ENCODE results near the gene SAFB. TPM values are rescaled to one million over a fixed set of nuclear protein-coding genes. Genes with fewer than 3 reads are reported as not detected.

The SAFB gene
- total RNA-seq, 4 donors from 2014 or later = 90.5 to 368 (median 185) TPM

DNA sequence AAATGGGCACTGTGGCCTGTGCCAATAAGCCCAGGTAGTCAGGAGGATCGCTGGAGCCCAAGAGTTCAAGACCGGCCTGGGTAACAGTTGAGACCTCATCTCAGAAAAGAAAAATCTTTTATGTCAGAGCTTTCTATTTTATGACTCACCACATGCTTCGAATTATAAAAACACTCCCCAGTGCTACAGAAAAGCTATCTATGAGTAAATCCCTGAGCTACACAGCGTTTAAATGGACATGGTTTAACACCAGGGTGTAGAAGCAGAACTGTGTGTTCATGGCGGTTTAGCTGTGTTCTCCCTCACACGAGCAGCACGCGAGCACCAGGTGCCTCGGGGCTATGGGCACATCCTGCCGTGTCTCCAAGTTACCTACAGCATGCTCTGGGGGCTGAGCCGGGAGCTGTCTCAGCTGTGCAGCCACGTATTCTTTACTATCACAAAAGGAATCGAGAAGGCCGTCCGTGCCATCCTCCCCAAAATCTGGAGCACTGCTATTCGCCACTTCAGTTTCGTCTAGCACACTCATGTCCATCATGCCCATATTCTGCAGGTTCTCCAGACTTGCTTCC is 7.0 kb upstream of the SAFB start:
- H3K4me3 ChIP-seq = no peak overlapping the region
- intact Hi-C loops (cut with DNase I; ENCODE audit: low total_unique reads) (no loop called here), in situ Hi-C loops (cut with MboI; ENCODE audit: low pct_ligation_motif_present in 1 of 4, low pct_unique_long_range_greater_than_20kb in 1 of 4, low sequenced_read_pairs in 3 of 4) (no loop called here)
- TF ChIP-seq POLR2AphosphoS5 (IDR thresholded peaks at IDR 0.05) = no peak
- TF ChIP-seq, protein P1, sequence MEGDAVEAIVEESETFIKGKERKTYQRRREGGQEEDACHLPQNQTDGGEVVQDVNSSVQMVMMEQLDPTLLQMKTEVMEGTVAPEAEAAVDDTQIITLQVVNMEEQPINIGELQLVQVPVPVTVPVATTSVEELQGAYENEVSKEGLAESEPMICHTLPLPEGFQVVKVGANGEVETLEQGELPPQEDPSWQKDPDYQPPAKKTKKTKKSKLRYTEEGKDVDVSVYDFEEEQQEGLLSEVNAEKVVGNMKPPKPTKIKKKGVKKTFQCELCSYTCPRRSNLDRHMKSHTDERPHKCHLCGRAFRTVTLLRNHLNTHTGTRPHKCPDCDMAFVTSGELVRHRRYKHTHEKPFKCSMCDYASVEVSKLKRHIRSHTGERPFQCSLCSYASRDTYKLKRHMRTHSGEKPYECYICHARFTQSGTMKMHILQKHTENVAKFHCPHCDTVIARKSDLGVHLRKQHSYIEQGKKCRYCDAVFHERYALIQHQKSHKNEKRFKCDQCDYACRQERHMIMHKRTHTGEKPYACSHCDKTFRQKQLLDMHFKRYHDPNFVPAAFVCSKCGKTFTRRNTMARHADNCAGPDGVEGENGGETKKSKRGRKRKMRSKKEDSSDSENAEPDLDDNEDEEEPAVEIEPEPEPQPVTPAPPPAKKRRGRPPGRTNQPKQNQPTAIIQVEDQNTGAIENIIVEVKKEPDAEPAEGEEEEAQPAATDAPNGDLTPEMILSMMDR (IDR thresholded peaks at IDR 0.05) = no peak
- TF ChIP-seq POLR2A (IDR thresholded peaks at IDR 0.05) = no peak
- TF ChIP-seq EP300 (IDR thresholded peaks at IDR 0.05; ENCODE audit: low read depth) = no peak
- H3K36me3 ChIP-seq = peaks cover 0 to 55% (median 25%) of the 10 kb centered on the region in 4 donors
- no peak for DNase-seq
- 93 to 95% methylated on average over 3 to 17 of the region's 17 CpGs for WGBS, 2 donors (ENCODE audit: low coverage in 1 of 2)
- no peak overlapping the region for H3K27ac ChIP-seq
- H3K27me3 ChIP-seq = no peaks in the 10 kb centered on the region
- H3K4me1 ChIP-seq = peaks cover 11 to 26% (median 15%) of the 10 kb centered on the region in 4 donors
- no peaks in the 10 kb centered on the region for H3K9me3 ChIP-seq

DNA sequence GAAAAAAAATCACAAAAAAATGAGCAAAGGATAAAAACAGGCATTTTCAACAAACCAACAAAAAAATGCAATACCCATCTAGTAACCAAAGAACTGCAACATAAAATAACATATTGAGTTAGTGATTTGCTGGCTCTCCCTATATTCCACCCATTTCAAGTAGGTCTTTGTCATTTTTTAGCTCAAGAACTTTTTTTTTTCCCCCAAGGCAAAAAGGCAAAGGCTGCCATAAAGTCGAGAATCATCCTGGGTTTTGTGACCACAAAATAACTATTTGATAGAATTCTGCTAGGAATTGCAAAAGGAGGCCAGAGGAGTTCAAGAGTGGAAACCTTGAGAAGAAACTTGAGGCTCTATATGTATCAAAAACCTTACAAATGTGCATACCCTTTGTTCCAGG is 5.8 kb upstream of the SAFB start:
- no peak for DNase-seq
- Histone ChIP-seq H3K36me3 (peaks cover 0 to 50% (median 23%) of the 10 kb centered on the region in 4 donors), H3K27me3 (no peaks in the 10 kb centered on the region), H3K27ac (no peak overlapping the region), H3K4me3 (no peak overlapping the region), H3K4me1 (peaks cover 11 to 36% (median 24%) of the 10 kb centered on the region in 4 donors), H3K9me3 (no peaks in the 10 kb centered on the region)
- intact Hi-C loops (cut with DNase I; ENCODE audit: low total_unique reads) = no loop called here
- in situ Hi-C loops (cut with MboI; ENCODE audit: low pct_ligation_motif_present in 1 of 4, low pct_unique_long_range_greater_than_20kb in 1 of 4, low sequenced_read_pairs in 3 of 4) = no loop called here
- TF ChIP-seq EP300 (IDR thresholded peaks at IDR 0.05; ENCODE audit: low read depth) = no peak
- TF ChIP-seq, protein P1 (IDR thresholded peaks at IDR 0.05) = no peak
- 71 to 83% methylated on average over 1 of the region's 1 CpG for WGBS, 2 donors (ENCODE audit: low coverage in 1 of 2)

DNA sequence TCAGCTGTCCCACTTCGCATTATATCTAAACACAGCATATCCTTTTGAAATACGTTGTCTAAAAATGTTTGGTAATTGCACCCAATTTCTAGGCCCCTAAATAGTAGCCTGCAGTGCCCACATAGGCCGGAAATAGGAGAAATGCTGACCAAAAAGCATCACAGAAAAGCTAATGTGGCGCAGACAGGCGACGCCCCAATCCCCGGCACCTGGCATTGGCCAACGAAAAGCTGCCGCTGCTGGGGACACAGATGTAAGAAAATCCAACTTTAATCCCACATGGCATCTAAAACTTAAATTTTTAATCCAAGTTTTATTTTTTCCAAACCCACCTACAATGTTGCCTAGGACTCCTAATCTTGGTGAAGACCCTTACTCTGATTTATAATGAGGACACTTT is 4.3 kb upstream of the SAFB start:
- no peaks in the 10 kb centered on the region for H3K27me3 ChIP-seq
- TF ChIP-seq POLR2A (IDR thresholded peaks at IDR 0.05) = no peak
- no peak for TF ChIP-seq EP300 (IDR thresholded peaks at IDR 0.05; ENCODE audit: low read depth)
- TF ChIP-seq POLR2AphosphoS5 (IDR thresholded peaks at IDR 0.05) = no peak
- TF ChIP-seq, protein P1 (IDR thresholded peaks at IDR 0.05) = no peak
- no peak for DNase-seq
- no peaks in the 10 kb centered on the region for H3K9me3 ChIP-seq
- no peak overlapping the region for H3K4me3 ChIP-seq
- peaks cover 11 to 36% (median 24%) of the 10 kb centered on the region in 4 donors for H3K4me1 ChIP-seq
- peaks cover 0 to 35% (median 15%) of the 10 kb centered on the region in 4 donors for H3K36me3 ChIP-seq
- in situ Hi-C loops (cut with MboI; ENCODE audit: low pct_ligation_motif_present in 1 of 4, low pct_unique_long_range_greater_than_20kb in 1 of 4, low sequenced_read_pairs in 3 of 4) (no loop called here), intact Hi-C loops (cut with DNase I; ENCODE audit: low total_unique reads) (no loop called here)
- 92 to 96% methylated on average over 9 of the region's 9 CpGs for WGBS, 2 donors (ENCODE audit: low coverage in 1 of 2)
- no peak overlapping the region for H3K27ac ChIP-seq

DNA sequence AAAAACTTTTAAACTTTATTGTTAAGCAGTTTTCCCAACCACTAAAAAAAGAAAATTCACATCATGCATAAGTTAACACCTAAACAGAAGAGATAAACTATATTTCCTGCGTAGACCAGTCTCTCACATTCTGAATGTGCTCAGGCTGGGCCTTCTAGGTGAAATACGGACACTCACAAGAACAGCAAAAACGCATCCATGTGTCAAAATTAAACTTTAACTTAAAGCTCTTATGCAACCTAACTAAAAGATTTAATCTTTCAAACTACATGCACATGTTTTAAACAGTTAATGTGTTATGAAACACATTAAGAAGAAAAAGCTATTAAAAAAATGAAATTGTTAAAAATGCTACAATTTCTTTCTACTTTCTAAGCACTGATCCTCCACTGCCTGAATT is 2.9 kb upstream of the SAFB start:
- H3K36me3 ChIP-seq = peaks cover 0 to 22% (median 8%) of the 10 kb centered on the region in 4 donors
- peak overlapping the region in 1 of 4 donors; percentile 99 for H3K4me3 ChIP-seq
- no peak for DNase-seq
- no peaks in the 10 kb centered on the region for H3K9me3 ChIP-seq
- H3K27me3 ChIP-seq = no peaks in the 10 kb centered on the region
- 70 to 77% methylated on average over 3 of the region's 3 CpGs for WGBS, 2 donors (ENCODE audit: low coverage in 1 of 2)
- in situ Hi-C loops (cut with MboI; ENCODE audit: low pct_ligation_motif_present in 1 of 4, low pct_unique_long_range_greater_than_20kb in 1 of 4, low sequenced_read_pairs in 3 of 4) (no loop called here), intact Hi-C loops (cut with DNase I; ENCODE audit: low total_unique reads) (no loop called here)
- TF ChIP-seq POLR2AphosphoS5 (IDR thresholded peaks at IDR 0.05) = no peak
- TF ChIP-seq POLR2A (IDR thresholded peaks at IDR 0.05) = no peak
- no peak for TF ChIP-seq EP300 (IDR thresholded peaks at IDR 0.05; ENCODE audit: low read depth)
- TF ChIP-seq, protein P1 (IDR thresholded peaks at IDR 0.05) = no peak
- no peak overlapping the region for H3K27ac ChIP-seq
- peaks cover 15 to 45% (median 34%) of the 10 kb centered on the region in 4 donors for H3K4me1 ChIP-seq

Data from transverse colon (tissue), 4 donors.